Esophagus squamous epithelium (tissue), 4 donors: ENCODE measurements around the gene NTF4.

ENCODE experiments used
- CTCF ChIP-seq, 6 experiments: fragments of 450-650 bp in 4 of 6; fragments of 200-600 bp in 2 of 6; sonication (generic) in 2 of 6; IDR thresholded peaks; one replicate each; pipeline ENCODE4 v1.5.1; 2016 to 2019; ENCODE audit warnings: antibody characterized with exemption in 6 of 6, mild to moderate bottlenecking in 4 of 6, moderate library complexity in 4 of 6
- POLR2A ChIP-seq, 4 donors: fragments of 450-650 bp; IDR thresholded peaks; one replicate each; pipeline ENCODE4 v1.6.1; 2017; ENCODE audit warnings: antibody characterized with exemption in 4 of 4, mild to moderate bottlenecking in 4 of 4, moderate library complexity in 3 of 4

GRCh38 chr19:49017041-49017665, 47.5 kb downstream of the NTF4 start, which contains the start of gene LHB:
- TF ChIP-seq CTCF (IDR thresholded peaks at IDR 0.05) (no peak), POLR2A (IDR thresholded peaks at IDR 0.05) (no peak)
